CD14-positive monocyte (primary cell): ENCODE data around the gene ATP5PO. TPM values are rescaled to one million over a fixed set of nuclear protein-coding genes. Genes with fewer than 3 reads are reported as not detected.
"Not testable (repeated sequence)": the region's sequence is repeated elsewhere in the genome, so short reads cannot be mapped to it uniquely, and the experiment has no call there.

Source experiments
- DNase-seq, 3 donors: peaks; one replicate each; pipeline ENCODE4 v3.0.0-alpha.2; 2011 to 2022
- H2AFZ ChIP-seq: 2 replicates; pipeline ENCODE4 v1.6.0; 2012; ENCODE audit warnings: mild to moderate bottlenecking, low read depth, low read length, inconsistent platforms; ENCODE audit not compliant: insufficient read depth, poor library complexity, severe bottlenecking
- H3K27ac ChIP-seq, 2 donors: 1 replicate in 1 of 2; 2 replicates in 1 of 2; pipeline ENCODE4 v1.5.1; 2012 to 2013; ENCODE audit warnings: low read length in 2 of 2, control low read depth in 1 of 2, inconsistent platforms in 1 of 2, low read depth in 1 of 2, mild to moderate bottlenecking in 1 of 2
- H3K27me3 ChIP-seq, 2 donors: one replicate each; pipeline versions ENCODE4 v1.6.0 to v1.6.1; 2011 to 2013; ENCODE audit warnings: low read length in 2 of 2; ENCODE audit not compliant: control insufficient read depth in 2 of 2, insufficient read depth in 2 of 2
- H3K36me3 ChIP-seq, 2 donors: replicated peaks in 1 of 2; 1 replicate in 1 of 2; 2 replicates in 1 of 2; pipeline versions ENCODE4 v1.5.1 to v1.6.1; 2012 to 2013; ENCODE audit warnings: low read length in 2 of 2, control low read depth in 1 of 2, inconsistent platforms in 1 of 2, mild to moderate bottlenecking in 1 of 2; ENCODE audit not compliant: insufficient read depth in 2 of 2, control insufficient read depth in 1 of 2
- H3K4me1 ChIP-seq, 2 donors: 1 replicate in 1 of 2; 2 replicates in 1 of 2; pipeline versions ENCODE4 v1.5.1 to v1.6.1; 2012 to 2013; ENCODE audit warnings: low read length in 2 of 2, control low read depth in 1 of 2, inconsistent platforms in 1 of 2, mild to moderate bottlenecking in 1 of 2, moderate library complexity in 1 of 2; ENCODE audit not compliant: insufficient read depth in 2 of 2, control insufficient read depth in 1 of 2
- H3K4me2 ChIP-seq: replicated peaks from 2 replicates; pipeline ENCODE3; 2012; ENCODE audit warnings: low read length, moderate library complexity, mild to moderate bottlenecking; ENCODE audit not compliant: poor library complexity, severe bottlenecking; ENCODE audit errors: extremely low read depth
- H3K4me3 ChIP-seq, 3 experiments: fragments of 200-600 bp in 1 of 3; sonication (generic) in 1 of 3; replicated peaks in 1 of 3; 1 replicate in 2 of 3; 2 replicates in 1 of 3; pipeline ENCODE4 v1.5.1; 2011 to 2013; ENCODE audit warnings: low read length in 3 of 3, mild to moderate bottlenecking in 3 of 3, control low read depth in 2 of 3, low read depth in 2 of 3, inconsistent platforms in 1 of 3, moderate library complexity in 1 of 3
- H3K79me2 ChIP-seq: 2 replicates; pipeline ENCODE4 v1.6.0; 2012; ENCODE audit warnings: mild to moderate bottlenecking, control low read depth, inconsistent platforms, low read length, moderate library complexity; ENCODE audit not compliant: insufficient read depth
- H3K9ac ChIP-seq: 2 replicates; pipeline ENCODE4 v1.6.0; 2017; ENCODE audit warnings: low read length, mild to moderate bottlenecking; ENCODE audit not compliant: insufficient read depth, poor library complexity, severe bottlenecking
- H3K9me3 ChIP-seq, 2 donors: replicated peaks in 1 of 2; 1 replicate in 1 of 2; 2 replicates in 1 of 2; pipeline versions ENCODE4 v1.5.1 to v1.6.1; 2012 to 2013; ENCODE audit warnings: low read length in 2 of 2, control low read depth in 1 of 2; ENCODE audit not compliant: control insufficient read depth in 1 of 2, insufficient read depth in 1 of 2
- H4K20me1 ChIP-seq: 2 replicates; pipeline ENCODE4 v1.6.0; 2012; ENCODE audit warnings: mild to moderate bottlenecking, low read length, control low read depth, moderate library complexity; ENCODE audit not compliant: insufficient read depth
- H3K27ac Mint-ChIP-seq, 7 donors: one replicate each; pipeline ENCODE4 v1.8.0; 2020; ENCODE audit warnings: mild to moderate bottlenecking in 7 of 7, mixed read lengths in 7 of 7, moderate library complexity in 6 of 7, inconsistent platforms in 2 of 7
- H3K27me3 Mint-ChIP-seq, 3 donors: one replicate each; pipeline ENCODE4 v1.8.0; 2021 to 2022; ENCODE audit warnings: low read depth in 3 of 3, mild to moderate bottlenecking in 3 of 3, mixed read lengths in 3 of 3, moderate library complexity in 3 of 3, inconsistent platforms in 1 of 3
- H3K36me3 Mint-ChIP-seq, 2 donors: one replicate each; pipeline ENCODE4 v1.8.0; 2020; ENCODE audit warnings: mixed read lengths in 2 of 2, inconsistent platforms in 1 of 2, mild to moderate bottlenecking in 1 of 2
- H3K4me1 Mint-ChIP-seq: one replicate; pipeline ENCODE4 v1.8.0; 2020; ENCODE audit warnings: mild to moderate bottlenecking, mixed read lengths
- H3K4me3 Mint-ChIP-seq, 2 donors: one replicate each; pipeline ENCODE4 v1.8.0; 2020; ENCODE audit warnings: mild to moderate bottlenecking in 2 of 2, mixed read lengths in 2 of 2, moderate library complexity in 1 of 2
- H3K9me3 Mint-ChIP-seq, 7 donors: one replicate each; pipeline ENCODE4 v1.8.0; 2020 to 2022; ENCODE audit warnings: mixed read lengths in 7 of 7, mild to moderate bottlenecking in 6 of 7, moderate library complexity in 6 of 7, inconsistent platforms in 2 of 7
- CTCF ChIP-seq: fragments of 200-600 bp; IDR thresholded peaks from one replicate; pipeline ENCODE4 v1.8.0; 2022; ENCODE audit warnings: antibody characterized with exemption, mild to moderate bottlenecking
- WGBS: methylation state at CpG from one replicate; pipeline ENCODE4 v1.1.5; 2013; ENCODE audit warnings: missing lambda C conversion rate; ENCODE audit not compliant: insufficient coverage; 5-methylcytosine and 5-hydroxymethylcytosine counted together
- intact Hi-C, 2 donors: fragments of 100-400 bp; cut with micrococcal nuclease; formaldehyde crosslinking; loops; one replicate each; pipeline versions ENCODE4 v1.15.0 to v1.15.1; 2023
- polyA plus RNA-seq, 3 donors: library from polyadenylated mRNA; depleted of rRNA in 1 of 3; unstranded in 2 of 3; stranded (reverse) in 1 of 3; fragments of 300-500 nt in 2 of 3; fragments of >200 nt in 1 of 3; fragmentation: Illumina TruSeq in 2 of 3; gene quantifications; 1 replicate in 2 of 3; 2 replicates in 1 of 3; pipeline ENCODE4 v1.2.3, GENCODE V29; 2012 to 2021

The ATP5PO gene
- polyA plus RNA-seq, 3 donors = 153 to 397 (median 393) TPM

- H3K4me1 ChIP-seq, H3K27ac Mint-ChIP-seq, H3K36me3 Mint-ChIP-seq, intact Hi-C loops, H3K9me3 Mint-ChIP-seq, H3K36me3 ChIP-seq, H4K20me1 ChIP-seq, H2AFZ ChIP-seq, H3K27ac ChIP-seq, H3K4me3 Mint-ChIP-seq, H3K27me3 ChIP-seq, H3K9me3 ChIP-seq, H3K4me3 ChIP-seq, H3K79me2 ChIP-seq, H3K9ac ChIP-seq, H3K4me1 Mint-ChIP-seq, DNase-seq, H3K27me3 Mint-ChIP-seq, H3K4me2 ChIP-seq: not testable (repeated sequence)
- no CpG with 5 or more reads among the region's 2 CpGs for WGBS
Measured at GRCh38 chr21:33926248-33926647, 10.6 kb upstream of the ATP5PO start.

GRCh38 chr21:33924766-33925100 is 9.1 kb upstream of the ATP5PO start:
- H3K27ac Mint-ChIP-seq = peak overlapping the region in 1 of 7 donors; percentile 22
- TF ChIP-seq CTCF = no peak
- H3K4me1 Mint-ChIP-seq = peaks cover 4% of the 10 kb centered on the region
- Histone ChIP-seq H2AFZ (peak overlapping the region; percentile 45), H3K4me2 (no peak overlapping the region), H3K4me3 (no peak overlapping the region), H3K27me3 (no peaks in the 10 kb centered on the region), H3K9me3 (no peaks in the 10 kb centered on the region), H3K9ac (no peak overlapping the region), H3K36me3 (no peaks in the 10 kb centered on the region), H4K20me1 (no peaks in the 10 kb centered on the region), H3K79me2 (no peaks in the 10 kb centered on the region), H3K27ac (no peak overlapping the region), H3K4me1 (peaks cover 0 to 4% of the 10 kb centered on the region in 2 donors)
- no peak for DNase-seq
- H3K9me3 Mint-ChIP-seq = no peaks in the 10 kb centered on the region
- WGBS = 83% methylated on average over 1 of the region's 3 CpGs
- H3K4me3 Mint-ChIP-seq = no peak overlapping the region
- H3K36me3 Mint-ChIP-seq = no peaks in the 10 kb centered on the region
- intact Hi-C loops = loop anchor here (5.0 kb wide), 3 partner anchors 148 to 318 kb away; partner anchors contain the start of genes MRPS6 (in 2 of the 2) and SLC5A3 (in 2 of the 2)
- peaks cover 0 to 2% (median 2%) of the 10 kb centered on the region in 3 donors for H3K27me3 Mint-ChIP-seq
